Vagina (tissue), 2 donors: Measurements from ENCODE around the gene MEF2C.

Experiments used
- POLR2A ChIP-seq, 2 donors: fragments of 450-650 bp; IDR thresholded peaks; one replicate each; pipeline ENCODE4 v1.6.1; 2017; ENCODE audit warnings: antibody characterized with exemption in 2 of 2, mild to moderate bottlenecking in 2 of 2, moderate library complexity in 2 of 2
- POLR2AphosphoS5 ChIP-seq, 2 donors: sonication (generic); formaldehyde crosslinking; IDR thresholded peaks; one replicate each; pipeline ENCODE4 v1.9.0; 2017; ENCODE audit warnings: antibody characterized with exemption in 2 of 2, mild to moderate bottlenecking in 2 of 2, low read depth in 1 of 2; ENCODE audit not compliant: insufficient read depth in 1 of 2
- TF ChIP-seq, protein P1 (sequence below), 3 experiments: fragments of 450-650 bp in 2 of 3; fragments of 200-600 bp in 1 of 3; sonication (generic) in 1 of 3; IDR thresholded peaks; one replicate each; pipeline ENCODE4 v1.5.1; 2017 to 2019; ENCODE audit warnings: antibody characterized with exemption in 3 of 3, mild to moderate bottlenecking in 2 of 3, moderate library complexity in 2 of 3

- TF ChIP-seq, protein P1, sequence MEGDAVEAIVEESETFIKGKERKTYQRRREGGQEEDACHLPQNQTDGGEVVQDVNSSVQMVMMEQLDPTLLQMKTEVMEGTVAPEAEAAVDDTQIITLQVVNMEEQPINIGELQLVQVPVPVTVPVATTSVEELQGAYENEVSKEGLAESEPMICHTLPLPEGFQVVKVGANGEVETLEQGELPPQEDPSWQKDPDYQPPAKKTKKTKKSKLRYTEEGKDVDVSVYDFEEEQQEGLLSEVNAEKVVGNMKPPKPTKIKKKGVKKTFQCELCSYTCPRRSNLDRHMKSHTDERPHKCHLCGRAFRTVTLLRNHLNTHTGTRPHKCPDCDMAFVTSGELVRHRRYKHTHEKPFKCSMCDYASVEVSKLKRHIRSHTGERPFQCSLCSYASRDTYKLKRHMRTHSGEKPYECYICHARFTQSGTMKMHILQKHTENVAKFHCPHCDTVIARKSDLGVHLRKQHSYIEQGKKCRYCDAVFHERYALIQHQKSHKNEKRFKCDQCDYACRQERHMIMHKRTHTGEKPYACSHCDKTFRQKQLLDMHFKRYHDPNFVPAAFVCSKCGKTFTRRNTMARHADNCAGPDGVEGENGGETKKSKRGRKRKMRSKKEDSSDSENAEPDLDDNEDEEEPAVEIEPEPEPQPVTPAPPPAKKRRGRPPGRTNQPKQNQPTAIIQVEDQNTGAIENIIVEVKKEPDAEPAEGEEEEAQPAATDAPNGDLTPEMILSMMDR (IDR thresholded peaks at IDR 0.05) = no peak
- TF ChIP-seq POLR2AphosphoS5 (IDR thresholded peaks at IDR 0.05; ENCODE audit: insufficient read depth in 1 of 2, low read depth in 1 of 2) (no peak), POLR2A (IDR thresholded peaks at IDR 0.05) (no peak)
Observed at GRCh38 chr5:88804444-88804843, 78.5 kb downstream of the MEF2C start.
